GM18502 (cell line): ENCODE data around the gene CDK5R2.

Experiments
- ATAC-seq: cut with Tn5 transposase; IDR thresholded peaks from one replicate; pipeline ENCODE4 v1.9.1; 2021; ENCODE audit warnings: mild to moderate bottlenecking; ENCODE audit not compliant: unreplicated experiment, poor library complexity

The CDK5R2 gene

DNA sequence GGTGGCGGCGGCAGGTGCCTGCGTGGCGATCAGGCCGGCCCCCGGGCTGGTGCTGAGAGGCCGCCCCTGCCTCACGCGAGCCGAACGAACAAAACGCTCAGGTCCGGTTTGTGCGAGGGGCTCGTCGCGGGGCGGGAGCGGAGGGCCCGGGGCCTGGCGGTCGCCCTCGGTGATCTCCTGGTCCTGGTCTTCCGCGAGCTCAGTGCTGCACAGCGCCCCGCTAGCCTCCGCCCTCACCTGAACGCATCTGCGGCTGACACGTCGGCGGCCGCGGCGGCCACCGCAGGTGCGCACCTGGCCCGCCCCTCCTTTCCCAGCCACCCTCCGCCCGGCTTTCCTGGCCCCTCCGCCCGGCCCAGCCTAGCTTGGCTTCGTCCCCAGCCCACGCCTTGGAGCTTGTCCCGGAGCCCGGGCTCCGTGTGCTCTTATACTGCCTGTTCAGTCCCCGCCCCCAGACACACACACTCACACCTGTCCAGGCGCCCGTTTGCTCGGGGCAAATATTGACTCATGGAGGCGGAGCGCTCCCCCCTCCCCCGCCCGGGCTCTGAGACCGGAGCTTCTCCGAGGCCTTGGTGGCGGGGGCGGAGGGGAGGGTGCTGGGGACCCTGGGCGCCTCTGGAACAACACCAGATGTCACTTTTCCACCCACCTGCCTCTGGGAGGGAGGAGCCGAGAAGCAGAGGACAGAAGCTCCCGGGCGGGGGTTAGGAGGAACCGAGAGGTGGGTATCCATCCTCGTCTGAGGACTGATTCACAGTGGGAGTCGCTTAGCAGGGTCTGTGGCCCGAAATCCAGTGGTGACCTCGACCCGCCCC is 42.3 kb downstream of the CDK5R2 start:
- no peak for ATAC-seq

DNA sequence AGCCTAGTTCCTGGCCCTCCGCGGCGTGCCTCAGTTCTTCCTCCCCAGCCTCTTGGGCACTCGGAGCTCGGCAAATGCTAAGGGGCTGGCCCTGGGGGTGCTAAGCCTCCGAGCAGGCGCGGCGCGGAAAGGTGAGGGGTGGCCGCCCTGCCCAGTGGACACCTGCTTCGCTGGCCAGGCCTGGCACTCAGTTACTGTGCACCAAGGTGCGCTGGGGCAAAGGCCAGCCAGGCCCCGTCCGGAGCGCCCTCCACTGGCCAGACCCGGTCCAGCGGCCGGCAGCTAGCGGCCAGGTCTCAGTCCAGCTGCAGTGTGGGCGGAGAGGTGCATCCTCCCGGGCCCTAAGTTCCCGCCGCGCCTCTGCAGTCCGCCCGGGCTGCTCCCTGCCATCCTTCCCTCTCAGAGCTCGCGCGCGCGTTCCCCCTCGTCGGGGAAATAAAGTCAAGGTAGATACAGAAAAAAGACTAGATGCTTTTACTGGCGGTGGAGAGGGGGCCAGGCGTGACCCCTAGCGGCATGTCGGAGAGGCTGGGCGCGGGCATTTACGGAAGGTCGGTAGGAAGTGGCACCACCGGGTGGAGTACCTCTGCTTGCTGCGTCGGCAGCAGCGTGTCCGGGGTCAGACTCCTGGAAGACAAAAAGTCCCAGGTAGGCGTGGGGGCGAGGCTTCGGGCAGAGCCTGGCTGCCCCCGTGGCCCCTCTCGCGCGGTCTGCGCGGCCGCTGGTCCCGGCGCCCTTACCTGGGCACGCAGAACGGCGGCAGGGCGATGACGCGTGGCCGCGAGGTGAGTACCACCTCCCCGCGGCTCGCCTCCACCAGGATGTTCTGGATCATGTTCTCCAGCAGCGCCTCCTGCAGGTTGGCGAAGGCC is 43.2 kb downstream of the CDK5R2 start:
- no peak for ATAC-seq

DNA sequence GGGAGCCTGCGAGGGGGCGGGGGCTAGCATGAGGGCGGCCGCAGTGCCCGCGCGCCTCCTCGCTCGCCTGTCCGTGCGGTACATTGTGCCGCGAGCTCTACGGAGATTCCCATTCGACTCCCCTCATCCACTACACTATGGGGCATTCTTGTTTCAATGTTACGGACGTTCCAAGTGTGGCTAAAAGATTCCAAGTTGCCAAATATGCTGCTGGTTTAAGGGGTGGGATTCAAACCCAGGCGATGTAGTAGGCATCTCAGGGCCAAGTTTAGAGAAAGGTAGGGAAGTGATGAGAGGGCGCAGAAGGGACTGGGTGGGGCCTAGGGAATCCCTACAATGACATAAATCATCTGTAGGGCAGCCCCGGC is 43.8 kb downstream of the CDK5R2 start:
- ATAC-seq: no peak

DNA sequence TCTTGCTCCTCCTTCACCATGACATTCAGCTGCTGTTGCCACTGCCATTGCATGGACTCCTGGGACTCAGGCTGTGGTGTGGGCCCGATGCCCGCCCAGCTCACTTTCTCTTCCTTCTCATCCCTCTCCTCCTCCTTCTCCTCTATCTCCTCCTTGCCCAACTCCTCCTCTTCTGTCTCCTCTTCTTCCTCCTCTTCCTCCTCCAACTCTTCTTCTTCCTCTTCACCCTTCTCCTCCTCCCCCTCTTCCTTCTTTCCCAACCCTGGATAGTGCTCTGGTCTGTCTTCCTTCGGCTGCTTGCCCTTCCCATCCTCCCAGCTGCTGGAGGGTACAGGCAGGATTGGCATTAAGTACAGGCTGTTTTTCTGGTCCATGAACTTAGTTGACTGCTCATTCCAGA is 44.5 kb downstream of the CDK5R2 start:
- no peak for ATAC-seq

DNA sequence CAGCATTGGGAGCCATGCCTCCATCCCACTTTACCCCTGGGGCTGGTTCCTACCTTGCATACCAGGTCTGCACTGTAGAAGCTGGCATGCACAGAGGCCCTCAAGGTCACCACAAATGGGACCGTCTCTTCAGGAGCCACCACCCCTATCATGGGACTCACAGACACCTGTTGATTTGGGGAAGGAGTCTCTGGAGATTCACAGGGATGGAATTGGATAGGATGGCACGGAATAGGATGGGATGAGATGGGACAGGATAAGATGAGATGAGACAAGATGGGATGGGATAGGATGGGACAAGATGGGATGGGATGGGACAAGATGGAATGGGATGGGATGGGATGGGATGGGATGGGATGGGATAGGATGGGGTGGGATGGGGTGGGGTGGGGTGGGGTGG is 49.8 kb downstream of the CDK5R2 start:
- ATAC-seq: no peak

DNA sequence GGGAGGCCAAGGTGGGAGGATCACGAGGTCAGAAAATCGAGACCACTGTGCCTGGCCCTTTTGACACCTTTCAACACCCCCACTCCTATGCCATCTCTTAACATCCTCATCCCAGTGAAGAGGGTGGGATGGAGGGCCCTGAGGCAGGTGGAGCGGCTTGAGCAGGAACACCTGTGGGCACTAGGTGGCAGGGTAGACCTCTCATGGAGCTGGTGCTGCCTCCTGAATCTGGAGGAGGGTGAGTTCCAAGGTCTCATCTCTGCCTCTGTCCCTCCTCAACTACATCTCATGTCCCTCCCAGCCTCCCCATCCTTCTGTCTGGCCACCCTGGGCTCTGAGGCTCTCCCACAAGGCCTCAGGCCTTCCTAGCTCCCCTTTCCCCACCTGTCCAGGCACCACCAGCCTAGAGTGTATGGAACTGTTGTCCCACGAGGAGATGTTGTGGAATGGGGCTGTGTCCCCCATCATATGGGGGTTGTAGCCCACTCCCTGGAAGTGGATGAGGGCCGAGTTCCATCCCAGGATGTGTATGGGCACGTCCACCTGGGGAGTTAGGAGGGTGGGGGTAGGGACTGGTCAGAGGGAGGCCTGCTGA is 50.8 kb downstream of the CDK5R2 start:
- ATAC-seq: no peak

DNA sequence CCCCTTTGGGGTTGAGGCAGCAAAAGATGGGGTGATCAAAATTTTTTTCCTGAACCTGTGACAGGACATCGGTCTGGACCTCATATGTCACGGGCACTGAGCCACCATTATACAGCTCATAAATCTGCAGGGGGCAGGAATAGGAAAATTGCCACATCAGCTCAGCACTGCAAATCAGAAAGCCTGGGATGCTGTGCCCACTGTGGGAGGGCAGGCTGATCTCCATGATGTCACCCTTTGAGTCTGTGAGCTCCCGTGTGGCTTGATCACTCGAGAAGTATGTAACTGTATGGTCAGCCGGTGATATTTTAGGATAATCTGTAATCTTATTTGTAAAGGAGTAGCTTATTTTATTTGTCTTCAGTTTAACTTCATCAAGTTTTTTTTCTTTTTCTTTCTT is 51.4 kb downstream of the CDK5R2 start:
- ATAC-seq: no peak
